IMR-90 (cell line): ENCODE measurements around the gene LEKR1. TPM values are rescaled to one million over a fixed set of nuclear protein-coding genes. Genes with fewer than 3 reads are reported as not detected.
A peak's percentile ranks its signal among the peaks of the same experiment; 100 is the strongest.

Experiments used
- ATAC-seq: fragments of 200-7000 bp; cut with Tn5 transposase; 2 replicates; pipeline ENCODE4 v1.9.1; 2020; ENCODE audit warnings: low read depth, mild to moderate bottlenecking, moderate library complexity
- BruUV-seq: library from RNA; stranded (reverse); fragments of 400-500 nt; replicated peaks from 2 replicates; lab custom pipeline; 2021; lab: Mats Ljungman, UMichigan
- CTCF ChIA-PET: fragments of 300-600 bp; formaldehyde crosslinking; extraction: SDS; loops from one replicate; lab custom pipeline; 2021; ENCODE audit warnings: antibody characterized with exemption; lab: Yijun Ruan, JAX
- POLR2A ChIA-PET: fragments of 300-600 bp; sonication (Branson Sonifier 250); formaldehyde crosslinking; loops from one replicate; lab custom pipeline; 2022; ENCODE audit warnings: antibody characterized with exemption; ENCODE audit not compliant: unreplicated experiment; lab: Charles Lee
- DNase-seq: peaks from one replicate; pipeline ENCODE4 v3.0.0; 2013
- H2AFZ ChIP-seq: replicated peaks from 2 replicates; pipeline ENCODE3; 2013; ENCODE audit warnings: low read length, mild to moderate bottlenecking; ENCODE audit not compliant: poor library complexity
- H2AK5ac ChIP-seq: 2 replicates; pipeline ENCODE4 v1.6.1; 2013; ENCODE audit warnings: low read depth, low read length, inconsistent platforms
- H2AK9ac ChIP-seq: replicated peaks from 2 replicates; pipeline ENCODE3; 2013; ENCODE audit warnings: mild to moderate bottlenecking, low read depth, low read length, moderate library complexity; ENCODE audit not compliant: poor library complexity
- H2BK120ac ChIP-seq: 2 replicates; pipeline ENCODE4 v1.6.1; 2013; ENCODE audit warnings: low read depth, low read length, inconsistent platforms
- H2BK15ac ChIP-seq: 3 replicates; pipeline ENCODE4 v1.6.1; 2013; ENCODE audit warnings: low read depth, low read length, inconsistent platforms
- H2BK20ac ChIP-seq: 2 replicates; pipeline ENCODE4 v1.6.1; 2013; ENCODE audit warnings: low read depth, mild to moderate bottlenecking, inconsistent platforms, low read length, moderate library complexity
- H2BK5ac ChIP-seq: 2 replicates; pipeline ENCODE4 v1.6.1; 2013; ENCODE audit warnings: mild to moderate bottlenecking, low read depth, low read length, inconsistent platforms; ENCODE audit not compliant: poor library complexity, severe bottlenecking
- H3K14ac ChIP-seq: replicated peaks from 2 replicates; pipeline ENCODE4 v1.6.1; 2013; ENCODE audit warnings: low read depth, low read length, inconsistent platforms
- H3K18ac ChIP-seq: 2 replicates; pipeline ENCODE4 v1.6.1; 2013; ENCODE audit warnings: low read depth, low read length, control low read depth
- H3K23ac ChIP-seq: 2 replicates; pipeline ENCODE4 v1.6.1; 2013; ENCODE audit warnings: low read depth, low read length, inconsistent platforms
- H3K27ac ChIP-seq: 2 replicates; pipeline ENCODE4 v1.5.1; 2013; ENCODE audit warnings: mild to moderate bottlenecking, control low read depth, low read length; ENCODE audit not compliant: insufficient read depth
- H3K27me3 ChIP-seq: 2 replicates; pipeline ENCODE4 v1.6.1; 2013; ENCODE audit warnings: low read length; ENCODE audit not compliant: control insufficient read depth, insufficient read depth
- H3K36me3 ChIP-seq: 2 replicates; pipeline ENCODE4 v1.6.1; 2013; ENCODE audit warnings: low read length, mixed read lengths; ENCODE audit not compliant: control insufficient read depth, insufficient read depth
- H3K4ac ChIP-seq: 2 replicates; pipeline ENCODE4 v1.6.1; 2013; ENCODE audit warnings: low read depth, low read length, inconsistent platforms
- H3K4me1 ChIP-seq: 2 replicates; pipeline ENCODE4 v1.6.1; 2013; ENCODE audit warnings: low read length, mixed read lengths; ENCODE audit not compliant: control insufficient read depth, insufficient read depth
- H3K4me2 ChIP-seq: 2 replicates; pipeline ENCODE4 v1.6.1; 2013; ENCODE audit warnings: low read depth, mild to moderate bottlenecking, control low read depth, low read length, moderate library complexity
- H3K4me3 ChIP-seq: 2 replicates; pipeline ENCODE4 v1.5.1; 2013; ENCODE audit warnings: low read depth, mild to moderate bottlenecking, control low read depth, low read length, moderate library complexity; ENCODE audit not compliant: insufficient read depth
- H3K56ac ChIP-seq: 2 replicates; pipeline ENCODE4 v1.6.1; 2013; ENCODE audit warnings: low read length, inconsistent platforms; ENCODE audit not compliant: insufficient read depth; ENCODE audit errors: extremely low read depth
- H3K79me1 ChIP-seq, 2 experiments: 2 replicates each; pipeline ENCODE4 v1.6.1; 2013; ENCODE audit warnings: low read length in 2 of 2, inconsistent platforms in 1 of 2, low read depth in 1 of 2
- H3K9ac ChIP-seq: 2 replicates; pipeline ENCODE4 v1.6.1; 2013; ENCODE audit warnings: low read depth, low read length, control low read depth
- H3K9me1 ChIP-seq: 2 replicates; pipeline ENCODE4 v1.6.1; 2013; ENCODE audit warnings: low read length, inconsistent platforms; ENCODE audit not compliant: insufficient read depth
- H3K9me3 ChIP-seq: 2 replicates; pipeline ENCODE4 v1.6.1; 2013; ENCODE audit warnings: low read length; ENCODE audit not compliant: control insufficient read depth, insufficient read depth
- H4K20me1 ChIP-seq: 2 replicates; pipeline ENCODE4 v1.6.1; 2013; ENCODE audit warnings: low read length, inconsistent platforms; ENCODE audit not compliant: insufficient read depth
- H4K5ac ChIP-seq: 2 replicates; pipeline ENCODE4 v1.6.1; 2013; ENCODE audit warnings: mild to moderate bottlenecking, low read depth, low read length, control low read depth
- H4K8ac ChIP-seq, 2 experiments: 2 replicates each; pipeline ENCODE4 v1.6.1; 2013; ENCODE audit warnings: low read depth in 2 of 2, low read length in 2 of 2, control low read depth in 1 of 2, inconsistent platforms in 1 of 2
- H4K91ac ChIP-seq: 2 replicates; pipeline ENCODE4 v1.6.1; 2013; ENCODE audit warnings: low read depth, low read length, inconsistent platforms; ENCODE audit not compliant: insufficient read depth
- BHLHE40 ChIP-seq: fragments of 150-350 bp; IDR thresholded peaks from 2 replicates; pipeline ENCODE4 v1.6.1; 2016; ENCODE audit warnings: mild to moderate bottlenecking, low read depth, low read length
- CEBPB ChIP-seq: IDR thresholded peaks from 2 replicates; pipeline ENCODE4 v1.6.1; 2012; ENCODE audit warnings: low read depth, low read length, improper control_type of control experiment
- CHD1 ChIP-seq: IDR thresholded peaks from 2 replicates; pipeline ENCODE4 v1.6.1; 2012; ENCODE audit warnings: low read depth, low read length, improper control_type of control experiment
- CTCF ChIP-seq: conservative IDR thresholded peaks from 2 replicates; pipeline ENCODE4 v1.5.1; 2012; ENCODE audit warnings: mild to moderate bottlenecking, low read depth, low read length, improper control_type of control experiment
- ELK1 ChIP-seq: fragments of 150-350 bp; IDR thresholded peaks from 2 replicates; pipeline ENCODE4 v1.6.1; 2016; ENCODE audit warnings: low read depth, mild to moderate bottlenecking, low read length, moderate library complexity, borderline replicate concordance
- FOS ChIP-seq: fragments of 150-350 bp; IDR thresholded peaks from 2 replicates; pipeline ENCODE4 v1.6.1; 2016; ENCODE audit warnings: low read depth, low read length
- MAFK ChIP-seq: IDR thresholded peaks from 2 replicates; pipeline ENCODE4 v1.6.1; 2012; ENCODE audit warnings: low read depth, low read length, improper control_type of control experiment
- MAZ ChIP-seq: IDR thresholded peaks from 2 replicates; pipeline ENCODE4 v1.6.1; 2012; ENCODE audit warnings: low read depth, mild to moderate bottlenecking, low read length, improper control_type of control experiment, moderate library complexity, borderline replicate concordance
- MXI1 ChIP-seq: IDR thresholded peaks from 2 replicates; pipeline ENCODE4 v1.6.1; 2012; ENCODE audit warnings: low read depth, mild to moderate bottlenecking, low read length, moderate library complexity, borderline replicate concordance
- NFE2L2 ChIP-seq: fragments of 150-350 bp; IDR thresholded peaks from 2 replicates; pipeline ENCODE4 v1.6.1; 2016; ENCODE audit warnings: low read depth, mild to moderate bottlenecking, low read length
- POLR2A ChIP-seq: IDR thresholded peaks from 2 replicates; pipeline ENCODE4 v1.6.1; 2012; ENCODE audit warnings: mild to moderate bottlenecking, low read depth, low read length
- RAD21 ChIP-seq: IDR thresholded peaks from 2 replicates; pipeline ENCODE4 v1.6.1; 2012; ENCODE audit warnings: low read length, improper control_type of control experiment
- RCOR1 ChIP-seq: IDR thresholded peaks from 2 replicates; pipeline ENCODE4 v1.6.1; 2012; ENCODE audit warnings: mild to moderate bottlenecking, low read length, improper control_type of control experiment; ENCODE audit not compliant: insufficient replicate concordance
- RFX5 ChIP-seq: IDR thresholded peaks from 2 replicates; pipeline ENCODE4 v1.8.0; 2012; ENCODE audit warnings: low read depth, mild to moderate bottlenecking, low read length, moderate library complexity
- SMC3 ChIP-seq: fragments of 150-350 bp; IDR thresholded peaks from 2 replicates; pipeline ENCODE4 v1.6.1; 2016; ENCODE audit warnings: low read depth, mild to moderate bottlenecking, antibody characterized with exemption, low read length, moderate library complexity
- WGBS, 2 experiments: methylation state at CpG; one replicate each; pipeline versions ENCODE4 v1.1.5 to v1.1.7; 2013; ENCODE audit warnings: missing lambda C conversion rate in 2 of 2; ENCODE audit not compliant: insufficient read length in 1 of 2; ENCODE audit errors: extremely low coverage in 2 of 2; 5-methylcytosine and 5-hydroxymethylcytosine counted together
- dilution Hi-C: fragments of 300-500 bp; cut with HindIII; formaldehyde crosslinking; loops from one replicate; pipeline ENCODE4 v1.14.3; 2018; ENCODE audit warnings: low sequenced_read_pairs; ENCODE audit not compliant: unreplicated experiment
- in situ Hi-C: fragments of 300-500 bp; cut with MboI; formaldehyde crosslinking; loops from 3 replicates; pipeline ENCODE4 v1.14.3; 2019; ENCODE audit warnings: low sequenced_read_pairs, inconsistent platforms, mixed read lengths
- intact Hi-C: fragments of 100-400 bp; cut with micrococcal nuclease; formaldehyde crosslinking; loops from 2 replicates; pipeline ENCODE4 v1.10.0; 2022
- polyA plus RNA-seq, 3 experiments: library from polyadenylated mRNA; depleted of rRNA; stranded (reverse); fragments of >200 nt; gene quantifications; 2 replicates each; pipeline ENCODE4 v1.2.3, GENCODE V29; 2012; ENCODE audit warnings: low replicate concordance in 1 of 3
- total RNA-seq: library from RNA; depleted of rRNA; stranded (reverse); fragments of >200 nt; gene quantifications from 2 replicates; pipeline ENCODE4 v1.2.3, GENCODE V29; 2012

LEKR1 gene
- total and polyA plus RNA-seq, 2 of the 4 experiments (the other 2 are of a cell fraction) = 0.19 to 0.36 TPM

- peaks cover 32% of the 10 kb centered on the region for H3K4me1 ChIP-seq
- H2BK20ac ChIP-seq = no peak overlapping the region
- peak overlapping the region; percentile 15; the same call in 1 of the 3 replicates for H2BK15ac ChIP-seq
- no peak overlapping the region for H3K27ac ChIP-seq
- H2AK9ac ChIP-seq = no peak overlapping the region
- intact Hi-C loops (no loop called here), dilution Hi-C loops (no loop called here), in situ Hi-C loops (loop anchor here (5.0 kb wide), 1 partner anchor 36 kb away; no protein-coding TSS in a partner anchor)
- ChIA-PET CTCF (interaction anchor here (1.0 to 1.6 kb wide), 2 partner anchors 38 to 46 kb away, joined by 3 to 4 read pairs; no protein-coding TSS in a partner anchor), POLR2A (no interaction called here)
- no peak overlapping the region; the same call in 1 of the 2 replicates for H3K14ac ChIP-seq
- H3K9ac ChIP-seq = no peak overlapping the region
- no peak overlapping the region for H3K23ac ChIP-seq
- BruUV-seq = no TSS peak
- no peak overlapping the region for H4K91ac ChIP-seq
- peaks cover 19% of the 10 kb centered on the region for H3K9me1 ChIP-seq
- no peak overlapping the region for H4K8ac ChIP-seq
- DNase-seq (no peak), ATAC-seq (no peak)
- H3K4ac ChIP-seq = 0 out of 2 replicates have a peak overlapping the region, but pooled peaks have one; percentile 8
- H4K5ac ChIP-seq = peak overlapping the region; percentile 19; the same call in 1 of the 2 replicates
- H3K4me3 ChIP-seq = no peak overlapping the region
- H3K79me1 ChIP-seq = 0 out of 4 replicates have a peak, but pooled peaks cover 0 to 8% of the 10 kb centered on the region in 2 experiments
- peak overlapping the region; percentile 8; the same call in 1 of the 2 replicates for H2BK120ac ChIP-seq
- H3K18ac ChIP-seq = peak overlapping the region; percentile 3; the same call in 1 of the 2 replicates
- no peak overlapping the region for H3K4me2 ChIP-seq
- no peak overlapping the region for H2AFZ ChIP-seq
- no peaks in the 10 kb centered on the region for H3K27me3 ChIP-seq
- H2BK5ac ChIP-seq = peak overlapping the region; percentile 8
- H2AK5ac ChIP-seq = peak overlapping the region; percentile 20; the same call in 1 of the 2 replicates
- H3K9me3 ChIP-seq = no peaks in the 10 kb centered on the region
- H3K36me3 ChIP-seq = no peaks in the 10 kb centered on the region
- no CpG with 5 or more reads among the region's 4 CpGs for WGBS, 2 experiments
- no peaks in the 10 kb centered on the region; the same call in 1 of the 2 replicates for H4K20me1 ChIP-seq
- H3K56ac ChIP-seq = no peak overlapping the region
- TF ChIP-seq CTCF = no peak
- no peak for TF ChIP-seq MAFK
- TF ChIP-seq BHLHE40 = no peak
- TF ChIP-seq CEBPB = no peak
- no peak for TF ChIP-seq MAZ
- TF ChIP-seq RFX5 = no peak
- no peak for TF ChIP-seq CHD1
- TF ChIP-seq POLR2A = no peak
- no peak for TF ChIP-seq SMC3
- no peak for TF ChIP-seq FOS
- TF ChIP-seq NFE2L2 = no peak
- no peak for TF ChIP-seq RCOR1
- no peak for TF ChIP-seq RAD21
- no peak for TF ChIP-seq MXI1
- no peak for TF ChIP-seq ELK1
Observed at GRCh38 chr3:157091083-157091833, 265.1 kb downstream of the LEKR1 start.
